Endothelial cell of umbilical vein (primary cell): Measurements from ENCODE around the gene SLC25A22. TPM values are rescaled to one million over a fixed set of nuclear protein-coding genes. Genes with fewer than 3 reads are reported as not detected.

Experiments used
- BruUV-seq: library from RNA; stranded (reverse); fragments of 400-500 nt; replicated peaks from 2 replicates; lab custom pipeline; 2021; lab: Mats Ljungman, UMichigan
- CTCF ChIA-PET: fragments of 300-600, 350-600 bp; sonication (Branson Sonifier 250); formaldehyde crosslinking; loops from one replicate; lab custom pipeline; 2021; ENCODE audit warnings: antibody characterized with exemption, inconsistent platforms; lab: Charles Lee
- POLR2A ChIA-PET: fragments of 300-600, 350-600 bp; sonication (Branson Sonifier 250); formaldehyde crosslinking; loops from one replicate; lab custom pipeline; 2021; ENCODE audit warnings: antibody characterized with exemption, inconsistent platforms; lab: Charles Lee
- DNase-seq: peaks from one replicate; pipeline ENCODE4 v3.0.0-alpha.2; 2011; ENCODE audit warnings: low read depth, low spot score
- FAIRE-seq: peaks from 2 replicates; lab custom pipeline; 2011; peaks lifted over from hg19 to GRCh38; lab: Jason Lieb, UNC
- H2AFZ ChIP-seq: 2 replicates; pipeline ENCODE4 v1.6.0; 2012; ENCODE audit warnings: low read depth, low read length, control low read depth, inconsistent platforms
- H3K27ac ChIP-seq: 2 replicates; pipeline ENCODE4 v1.5.1; 2011; ENCODE audit warnings: low read depth, mild to moderate bottlenecking, control low read depth, low read length, moderate library complexity; ENCODE audit not compliant: insufficient read depth
- H3K27me3 ChIP-seq, 2 experiments: 2 replicates each; pipeline versions ENCODE4 v1.6.0 to v1.6.1; 2011; ENCODE audit warnings: low read length in 2 of 2, mixed read lengths in 1 of 2; ENCODE audit not compliant: control insufficient read depth in 2 of 2, insufficient read depth in 2 of 2
- H3K36me3 ChIP-seq, 2 experiments: 2 replicates in 1 of 2; 3 replicates in 1 of 2; pipeline ENCODE4 v1.5.1; 2011; ENCODE audit warnings: low read length in 2 of 2, mild to moderate bottlenecking in 1 of 2, moderate library complexity in 1 of 2; ENCODE audit not compliant: control insufficient read depth in 2 of 2, insufficient read depth in 2 of 2; ENCODE audit errors: extremely low read depth in 1 of 2
- H3K4me1 ChIP-seq: 3 replicates; pipeline ENCODE4 v1.5.1; 2011; ENCODE audit warnings: mild to moderate bottlenecking, low read length; ENCODE audit not compliant: control insufficient read depth, insufficient read depth; ENCODE audit errors: extremely low read depth
- H3K4me2 ChIP-seq: 2 replicates; pipeline ENCODE4 v1.6.1; 2011; ENCODE audit warnings: low read length, control low read depth, mixed read lengths; ENCODE audit not compliant: insufficient read depth
- H3K4me3 ChIP-seq, 3 experiments: fragments of 200-600 bp in 1 of 3; sonication (generic), shearing (Covaris generic) in 1 of 3; replicated peaks in 1 of 3; 2 replicates each; pipeline ENCODE4 v1.5.1; 2011 to 2016; ENCODE audit warnings: control low read depth in 3 of 3, low read length in 3 of 3, mild to moderate bottlenecking in 2 of 3, inconsistent platforms in 1 of 3, low read depth in 1 of 3, moderate library complexity in 1 of 3; ENCODE audit not compliant: insufficient read depth in 1 of 3
- H3K79me2 ChIP-seq: 2 replicates; pipeline ENCODE4 v1.6.0; 2012; ENCODE audit warnings: low read length, inconsistent platforms; ENCODE audit not compliant: control insufficient read depth, insufficient read depth
- H3K9ac ChIP-seq: replicated peaks from 2 replicates; pipeline ENCODE3; 2011; ENCODE audit warnings: low read length, control low read depth; ENCODE audit not compliant: insufficient read depth; ENCODE audit errors: extremely low read depth
- H3K9me1 ChIP-seq: replicated peaks from 3 replicates; pipeline ENCODE4 v1.6.0; 2011; ENCODE audit warnings: mild to moderate bottlenecking, low read length; ENCODE audit not compliant: control insufficient read depth, insufficient read depth; ENCODE audit errors: extremely low read depth
- H3K9me3 ChIP-seq: replicated peaks from 2 replicates; pipeline ENCODE4 v1.5.1; 2012; ENCODE audit warnings: low read length, inconsistent platforms; ENCODE audit not compliant: control insufficient read depth, insufficient read depth
- H4K20me1 ChIP-seq: replicated peaks from 2 replicates; pipeline ENCODE3; 2011; ENCODE audit warnings: mild to moderate bottlenecking, low read length; ENCODE audit not compliant: control insufficient read depth, insufficient read depth; ENCODE audit errors: extremely low read depth
- CTCF ChIP-seq, 2 donors: IDR thresholded peaks; 1 replicate in 1 of 2; 2 replicates in 1 of 2; pipeline ENCODE4 v1.5.1; 2011; ENCODE audit warnings: low read length in 2 of 2, mild to moderate bottlenecking in 2 of 2, moderate library complexity in 2 of 2, control low read depth in 1 of 2, inconsistent platforms in 1 of 2, low read depth in 1 of 2; ENCODE audit not compliant: insufficient read depth in 1 of 2; ENCODE audit errors: extremely low read depth in 1 of 2
- EZH2 ChIP-seq: IDR thresholded peaks from 2 replicates; pipeline ENCODE4 v1.6.1; 2012; ENCODE audit warnings: borderline replicate concordance, low read depth, mild to moderate bottlenecking, moderate library complexity, low read length, inconsistent platforms; ENCODE audit not compliant: severe bottlenecking
- FOS ChIP-seq: IDR thresholded peaks from 2 replicates; pipeline ENCODE4 v1.6.1; 2011; ENCODE audit warnings: mild to moderate bottlenecking, low read length, moderate library complexity, borderline replicate concordance; ENCODE audit not compliant: insufficient read depth
- GATA2 ChIP-seq: IDR thresholded peaks from 2 replicates; pipeline ENCODE4 v1.7.0; 2011; ENCODE audit warnings: low read depth, mild to moderate bottlenecking, moderate library complexity, mixed read lengths, low read length; ENCODE audit not compliant: insufficient read length, insufficient read depth
- JUN ChIP-seq: IDR thresholded peaks from 2 replicates; pipeline ENCODE4 v1.6.1; 2011; ENCODE audit warnings: borderline replicate concordance, low read depth; ENCODE audit not compliant: insufficient read length, insufficient read depth
- MAX ChIP-seq: IDR thresholded peaks from 2 replicates; pipeline ENCODE4 v1.6.1; 2011; ENCODE audit not compliant: insufficient read depth, insufficient read length
- MYC ChIP-seq: IDR thresholded peaks from one replicate; pipeline ENCODE4 v1.6.1; 2011; ENCODE audit warnings: mild to moderate bottlenecking, low read depth, low read length
- POLR2A ChIP-seq: IDR thresholded peaks from 2 replicates; pipeline ENCODE4 v1.6.1; 2012; ENCODE audit warnings: low read depth, mild to moderate bottlenecking, control low read depth, low read length
- POLR2AphosphoS5 ChIP-seq: IDR thresholded peaks from 2 replicates; pipeline ENCODE4 v1.6.1; 2012; ENCODE audit warnings: low read depth, mild to moderate bottlenecking, control low read depth, low read length, moderate library complexity; ENCODE audit not compliant: insufficient read depth
- dilution Hi-C: fragments of 300-500 bp; cut with MboI; formaldehyde crosslinking; loops from one replicate; pipeline ENCODE4 v1.15.0; 2019; ENCODE audit warnings: low sequenced_read_pairs; ENCODE audit not compliant: extremely low pct_ligation_motif_present
- intact Hi-C: fragments of 100-400 bp; cut with micrococcal nuclease; formaldehyde crosslinking; loops from one replicate; pipeline ENCODE4 v1.10.0; 2022
- polyA plus RNA-seq, 4 experiments: library from polyadenylated mRNA; depleted of rRNA in 3 of 4; stranded (reverse) in 3 of 4; unstranded in 1 of 4; fragments of >200 nt; gene quantifications; 2 replicates each; pipeline versions ENCODE4 v1.2.1 to v1.2.3, GENCODE V29; 2011 to 2012; ENCODE audit warnings: missing spikeins in 1 of 4
- total RNA-seq: library from RNA; stranded (reverse); gene quantifications from 2 replicates; pipeline ENCODE4 v1.2.3, GENCODE V29; 2021

Gene SLC25A22
- total and polyA plus RNA-seq, 2 donors (not counting 3 experiments of a cell fraction or from before 2014, with no cell fraction given) = 24.5 to 24.9 TPM

- Histone ChIP-seq H3K79me2 (no peaks in the 10 kb centered on the region), H3K9me1 (no peaks in the 10 kb centered on the region), H3K27me3 (no peaks in the 10 kb centered on the region), H4K20me1 (no peaks in the 10 kb centered on the region), H3K4me1 (no peaks in the 10 kb centered on the region), H3K4me2 (no peak within 1 kb of the TSS), H3K4me3 (no peak within 1 kb of the TSS), H3K9ac (no peak within 1 kb of the TSS), H3K27ac (no peak within 1 kb of the TSS), H3K9me3 (no peaks in the 10 kb centered on the region), H2AFZ (no peak within 1 kb of the TSS), H3K36me3 (no peaks in the 10 kb centered on the region)
- POLR2A ChIA-PET = interaction anchor here (0.6 kb wide), 1 partner anchor 29 kb away, joined by 3 read pairs; the partner anchor contains the start of gene PNPLA2
- DNase-seq = no peak
- no TSS peak for BruUV-seq
- no peak for TF ChIP-seq POLR2A
- TF ChIP-seq POLR2AphosphoS5 = peak; percentile 46
- peak; percentile 61 for FAIRE-seq
- CTCF ChIA-PET = interaction anchor here (1.0 to 1.5 kb wide), 2 partner anchors 13 to 62 kb away, joined by 4 read pairs; partner anchors contain the start of gene GATD1
- dilution Hi-C loops = no loop called here
- intact Hi-C loops = no loop called here
These were observed 8.1 kb downstream of the SLC25A22 start, which contains the start of gene CEND1 for GRCh38 chr11:789943-790342. Gene CEND1, minus strand, starts transcription at chr11:790090. Its CDS starts 1,514 bp downstream, at chr11:788576.

GRCh38 chr11:788953-789940, 8.8 kb downstream of the SLC25A22 start:
- ChIA-PET CTCF (interaction anchor here (1.0 to 1.5 kb wide), 2 partner anchors 13 to 61 kb away, joined by 4 read pairs; partner anchors contain the start of gene GATD1), POLR2A (no interaction called here)
- TF ChIP-seq POLR2A = no peak
- TF ChIP-seq FOS = no peak
- TF ChIP-seq POLR2AphosphoS5 = no peak
- TF ChIP-seq JUN = no peak
- no peak for TF ChIP-seq CTCF (IDR thresholded peaks at IDR 0.05; ENCODE audit: extremely low read depth in 1 of 2, insufficient read depth in 1 of 2, low read depth in 1 of 2, low read length in 2 of 2)
- TF ChIP-seq GATA2 = no peak
- no peak for TF ChIP-seq MAX
- TF ChIP-seq EZH2 = no peak
- TF ChIP-seq MYC = no peak
- no peaks in the 10 kb centered on the region for H3K9me1 ChIP-seq
- no peak overlapping the region for H3K4me3 ChIP-seq
- no peaks in the 10 kb centered on the region for H3K79me2 ChIP-seq
- no peak overlapping the region for H3K9ac ChIP-seq
- H3K4me1 ChIP-seq = no peaks in the 10 kb centered on the region
- H3K4me2 ChIP-seq = no peak overlapping the region
- no peaks in the 10 kb centered on the region for H4K20me1 ChIP-seq
- DNase-seq (no peak), FAIRE-seq (no peak)
- H3K36me3 ChIP-seq = no peaks in the 10 kb centered on the region
- intact Hi-C loops (no loop called here), dilution Hi-C loops (no loop called here)
- no peaks in the 10 kb centered on the region for H3K27me3 ChIP-seq
- no peaks in the 10 kb centered on the region for H3K9me3 ChIP-seq
- no peak overlapping the region for H2AFZ ChIP-seq
- H3K27ac ChIP-seq = no peak overlapping the region
- BruUV-seq = no TSS peak
